ENCODE measurements around the gene KMT2C.

Gene KMT2C

DNA sequence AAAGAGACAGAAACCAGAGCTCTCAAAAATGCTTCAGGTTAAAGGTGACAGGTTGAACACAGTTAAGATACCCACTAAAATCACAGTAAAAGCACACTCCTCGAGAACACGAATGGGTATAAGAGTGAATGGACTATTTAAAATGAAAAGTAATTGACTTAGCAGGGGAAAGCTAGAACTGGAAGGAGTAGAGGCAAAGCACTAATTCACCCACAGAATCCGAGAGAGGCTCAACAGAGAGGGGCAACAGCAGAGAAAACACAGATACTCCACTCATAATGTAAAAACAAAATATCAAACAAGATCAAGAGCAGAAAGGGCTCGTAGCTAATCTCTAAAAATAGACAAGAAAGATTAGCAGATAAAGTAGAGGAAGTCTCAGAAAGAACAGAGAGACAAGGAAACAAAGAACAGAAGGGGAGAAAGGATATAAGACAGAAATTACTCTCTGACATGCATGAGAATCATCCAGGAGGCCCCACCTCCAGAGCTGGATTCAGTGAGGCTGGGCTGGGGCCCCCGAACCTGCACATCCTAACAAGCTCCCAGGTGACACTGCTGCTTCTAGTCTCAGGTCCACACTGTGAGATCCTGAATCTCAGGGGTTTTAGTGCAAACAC, 292.7 kb downstream of the KMT2C start:
- DNase-seq (ENCODE audit: low read depth in 2 of 2) = no peak

GRCh38 chr7:152140560-152140959, 295.2 kb downstream of the KMT2C start:
- no peak for DNase-seq (ENCODE audit: low read depth in 2 of 2)

DNA sequence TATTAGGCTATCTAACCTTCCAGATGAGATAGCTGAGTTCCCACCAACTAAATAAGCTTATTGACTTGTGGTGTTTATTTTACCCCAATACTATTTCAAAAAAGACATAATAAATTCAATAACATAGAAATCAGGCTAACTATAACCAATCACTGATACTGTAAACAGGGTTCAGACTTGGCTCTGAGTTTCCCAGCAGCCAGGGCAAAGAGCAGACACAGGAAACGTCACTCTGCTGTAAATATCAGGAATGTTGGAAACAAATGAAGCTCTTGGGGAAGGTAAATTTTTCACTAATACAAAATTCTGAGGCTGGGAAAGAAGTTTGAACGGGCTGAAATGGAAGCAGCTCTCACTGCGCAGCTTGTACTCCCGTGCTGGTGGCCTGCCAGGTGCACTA, 295.7 kb downstream of the KMT2C start:
- no peak for DNase-seq (ENCODE audit: low read depth in 2 of 2)

DNA sequence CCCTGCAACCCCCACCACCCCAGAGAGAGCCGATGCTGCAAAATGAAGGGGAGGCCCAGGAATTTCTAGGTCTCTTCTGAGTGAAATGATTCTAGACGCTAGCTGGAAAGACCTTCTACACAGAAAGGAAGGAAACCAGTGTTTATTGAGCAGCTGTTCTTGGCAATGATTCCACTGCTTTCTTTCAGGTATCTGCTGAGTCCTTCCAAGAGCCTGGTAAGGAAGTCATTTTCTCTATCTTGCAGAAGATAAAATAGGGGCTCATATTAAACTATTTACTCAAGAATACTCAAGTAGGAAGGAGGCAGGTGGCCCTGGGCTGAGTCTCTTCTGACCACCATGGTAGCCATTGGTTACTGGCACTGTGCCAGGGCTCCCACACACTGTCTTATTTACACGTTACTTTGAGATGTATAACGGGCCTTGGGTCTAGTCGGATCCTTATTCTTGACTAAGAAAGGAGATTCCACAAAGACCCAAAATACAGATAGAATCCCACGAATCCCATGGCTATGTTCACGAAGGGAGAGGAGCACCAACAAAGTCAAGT, 298.3 kb downstream of the KMT2C start:
- no peak for DNase-seq (ENCODE audit: low read depth in 2 of 2)

DNA sequence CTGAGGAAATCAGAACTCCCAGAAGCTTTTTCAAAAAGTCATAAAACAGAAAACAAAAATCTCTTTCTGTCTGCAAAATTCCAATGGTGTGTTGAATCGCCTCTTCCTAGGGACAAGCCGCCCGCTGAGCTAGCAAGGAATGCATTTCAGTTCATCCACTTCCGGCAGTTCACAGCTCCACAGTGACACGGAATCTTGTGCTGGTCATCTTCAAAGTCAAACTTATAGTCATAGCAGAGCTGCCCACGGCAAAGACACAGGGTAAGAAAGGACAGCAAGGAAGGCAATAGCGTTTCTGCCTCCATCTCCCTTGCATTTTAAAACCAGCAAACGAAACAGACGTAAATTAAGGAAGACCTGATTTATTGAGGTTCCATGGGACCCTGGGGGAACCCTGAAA, 299.1 kb downstream of the KMT2C start:
- DNase-seq (ENCODE audit: low read depth in 2 of 2) = no peak

DNA sequence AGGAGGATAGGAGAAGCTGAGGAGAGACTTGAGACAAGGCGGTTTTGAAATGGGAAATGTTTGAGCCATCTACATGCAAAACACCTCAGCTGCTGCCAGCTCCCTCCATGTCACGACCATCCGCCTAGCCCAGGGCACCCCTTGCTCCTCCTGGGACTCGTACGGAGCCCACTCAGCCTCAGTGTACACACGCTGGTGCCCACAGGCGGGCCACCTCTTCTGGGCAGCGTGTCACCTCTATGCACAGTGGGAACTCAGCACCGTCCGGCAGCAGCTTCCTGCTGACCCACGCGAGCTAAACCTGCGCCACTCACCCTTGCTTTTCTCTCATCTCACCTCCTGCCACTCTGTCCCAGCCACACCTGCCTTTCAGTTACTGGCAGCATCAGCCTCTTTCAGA, 302.0 kb downstream of the KMT2C start:
- no peak for DNase-seq (ENCODE audit: low read depth in 2 of 2)

DNA sequence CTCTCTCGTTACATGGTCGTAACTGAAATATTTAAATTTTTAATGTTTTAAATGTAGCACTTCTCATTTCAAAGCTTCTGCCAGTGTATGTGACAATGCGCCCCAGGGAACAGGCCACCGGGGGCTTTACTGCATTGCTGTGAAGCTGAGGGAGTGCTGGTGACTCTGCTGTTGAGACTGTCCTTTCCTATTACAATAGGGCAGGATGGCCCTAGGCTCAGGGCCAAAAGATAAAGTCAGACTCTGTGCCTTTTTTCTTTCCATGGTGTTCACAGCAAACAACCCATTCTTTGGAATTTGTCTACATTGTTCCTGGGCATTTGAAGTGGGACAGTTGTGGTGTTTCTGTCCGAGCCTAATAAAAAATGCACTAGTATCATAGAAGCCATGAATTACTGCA, 303.0 kb downstream of the KMT2C start:
- DNase-seq (ENCODE audit: low read depth in 2 of 2) = no peak

DNA sequence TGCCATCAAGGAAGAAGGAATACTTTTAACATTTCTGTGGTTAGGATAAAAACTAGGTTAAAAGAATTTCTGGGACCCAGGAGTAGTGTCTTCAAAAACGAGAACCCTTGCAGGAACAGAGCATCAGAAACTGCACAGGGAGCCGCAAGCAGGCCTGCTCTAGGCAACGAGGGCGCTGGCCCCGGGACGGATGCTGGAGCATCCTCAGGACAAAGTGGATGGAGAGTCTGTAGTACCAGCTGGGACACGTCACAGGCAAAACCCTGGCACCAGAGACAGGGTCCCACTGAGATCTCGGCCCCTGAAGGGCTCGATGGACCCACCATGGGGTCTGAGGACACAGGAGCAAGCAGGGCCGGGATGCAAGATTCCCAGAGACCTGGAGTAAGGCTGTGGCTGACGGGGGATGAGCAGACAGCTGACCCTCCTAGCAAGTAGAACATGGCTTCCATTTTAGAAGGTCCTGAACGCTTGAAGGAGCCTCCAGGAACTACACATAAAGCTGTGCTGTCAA, 303.8 kb downstream of the KMT2C start:
- DNase-seq (ENCODE audit: low read depth in 2 of 2) = no peak

GRCh38 chr7:152130658-152131590, 304.9 kb downstream of the KMT2C start:
- no peak for DNase-seq (ENCODE audit: low read depth in 2 of 2)

GRCh38 chr7:152129682-152130081, 306.1 kb downstream of the KMT2C start:
- no peak for DNase-seq (ENCODE audit: low read depth in 2 of 2)

- DNase-seq (ENCODE audit: low read depth in 2 of 2) = no peak
Measured at GRCh38 chr7:152128741-152129461, 306.9 kb downstream of the KMT2C start.

DNA sequence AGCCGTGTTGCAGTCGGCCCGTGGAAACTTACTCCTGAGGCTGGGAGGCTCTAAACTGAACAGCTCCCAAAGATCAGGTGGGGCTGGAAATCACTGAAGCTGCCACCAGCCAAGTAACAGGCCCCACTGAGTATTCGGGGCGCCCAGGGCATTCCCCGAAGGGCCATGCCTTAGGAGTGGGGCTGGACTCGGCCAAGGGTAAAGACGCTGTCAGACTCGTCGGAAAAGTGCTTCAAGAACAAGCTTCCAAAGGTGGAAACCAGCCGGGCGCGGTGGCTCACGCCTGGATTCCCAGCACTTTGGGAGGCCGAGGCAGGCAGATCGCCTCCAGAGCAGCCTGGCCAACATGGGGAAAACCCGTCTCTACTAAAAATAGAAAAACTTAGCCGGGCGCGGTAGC, 307.6 kb downstream of the KMT2C start:
- DNase-seq (ENCODE audit: low read depth in 2 of 2) = no peak

DNA sequence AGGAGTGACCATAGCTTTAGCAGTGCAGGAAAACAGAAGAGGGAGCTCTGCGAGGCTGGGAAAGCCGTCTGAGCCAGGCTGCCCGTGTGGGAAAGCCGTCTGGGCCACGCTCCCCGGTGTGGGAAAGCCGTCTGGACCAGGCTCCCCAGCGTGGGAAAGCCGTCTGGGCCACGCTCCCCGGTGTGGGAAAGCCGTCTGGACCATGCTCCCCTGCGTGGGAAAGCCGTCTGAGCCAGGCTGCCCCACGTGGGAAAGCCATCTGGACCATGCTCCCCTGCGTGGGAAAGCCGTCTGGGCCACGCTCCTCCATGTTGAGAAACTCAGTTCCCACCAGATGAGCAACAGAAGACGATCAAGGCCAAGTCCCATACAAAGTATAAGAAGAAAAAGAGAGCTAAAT, 308.6 kb downstream of the KMT2C start:
- no peak for DNase-seq (ENCODE audit: low read depth in 2 of 2)

GRCh38 chr7:152126741-152127140, 309.1 kb downstream of the KMT2C start:
- no peak for DNase-seq (ENCODE audit: low read depth in 2 of 2)

DNA sequence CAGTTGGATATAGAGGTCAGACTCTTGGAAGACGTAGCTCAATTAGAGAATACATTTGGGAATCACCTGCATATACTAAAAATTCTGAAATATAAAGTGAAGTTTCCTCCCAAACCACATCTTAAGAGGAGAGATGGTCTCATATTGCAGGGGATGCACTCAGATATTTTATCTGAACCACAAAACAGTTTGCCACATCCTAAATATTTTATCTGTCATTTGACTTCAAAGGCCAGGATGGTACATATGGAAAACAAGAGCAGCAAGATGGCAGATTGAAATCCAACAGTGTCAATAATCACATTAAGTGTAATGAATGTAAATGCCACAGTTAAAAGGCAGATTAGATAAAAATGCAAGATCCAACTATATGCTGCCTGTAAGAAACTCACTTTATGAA, 313.3 kb downstream of the KMT2C start:
- DNase-seq (ENCODE audit: low read depth in 2 of 2) = no peak

GRCh38 chr7:152121432-152121831, 314.4 kb downstream of the KMT2C start:
- DNase-seq (ENCODE audit: low read depth in 2 of 2) = no peak

GRCh38 chr7:152120776-152121175, 315.0 kb downstream of the KMT2C start:
- no peak for DNase-seq (ENCODE audit: low read depth in 2 of 2)

DNA sequence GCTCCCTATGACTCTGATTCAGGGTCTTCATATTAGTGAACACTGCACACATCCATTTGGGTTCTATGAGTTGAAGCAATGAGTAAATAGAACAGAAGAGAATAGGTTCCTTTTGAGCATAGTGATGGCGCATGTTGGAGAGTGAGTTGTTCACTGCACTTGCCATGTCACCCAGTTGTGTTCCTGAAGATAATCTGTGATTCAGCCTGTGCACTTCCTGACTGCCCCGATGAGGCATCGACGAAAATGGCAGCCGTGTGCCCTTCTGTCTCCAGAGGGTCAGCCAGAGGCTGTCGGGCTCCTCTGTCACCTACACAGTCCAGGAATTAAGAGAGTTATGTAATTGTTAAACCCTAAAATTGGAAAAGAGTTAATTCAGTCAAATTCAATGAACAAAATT, 315.6 kb downstream of the KMT2C start:
- DNase-seq (ENCODE audit: low read depth in 2 of 2) = no peak

DNA sequence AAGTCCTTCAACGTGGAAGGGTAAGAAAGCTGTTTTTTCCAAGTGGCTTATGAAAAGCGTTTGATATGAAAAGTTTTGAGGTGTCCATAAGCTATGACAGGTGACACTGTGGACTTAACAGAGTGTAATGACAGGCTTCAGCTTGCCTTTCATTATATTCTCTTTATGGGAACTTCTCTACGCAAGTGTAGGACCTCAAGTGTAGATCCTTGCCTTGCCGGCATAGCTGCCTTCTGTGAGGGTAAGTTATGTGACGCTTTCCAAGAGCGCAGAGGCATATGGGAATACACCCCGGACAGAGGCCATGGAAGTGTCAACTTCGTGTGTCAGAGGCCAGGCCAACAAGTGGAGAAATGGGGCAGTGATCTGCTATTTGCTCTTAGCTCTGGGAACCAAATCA, 318.4 kb downstream of the KMT2C start:
- DNase-seq (ENCODE audit: low read depth in 2 of 2) = no peak

DNA sequence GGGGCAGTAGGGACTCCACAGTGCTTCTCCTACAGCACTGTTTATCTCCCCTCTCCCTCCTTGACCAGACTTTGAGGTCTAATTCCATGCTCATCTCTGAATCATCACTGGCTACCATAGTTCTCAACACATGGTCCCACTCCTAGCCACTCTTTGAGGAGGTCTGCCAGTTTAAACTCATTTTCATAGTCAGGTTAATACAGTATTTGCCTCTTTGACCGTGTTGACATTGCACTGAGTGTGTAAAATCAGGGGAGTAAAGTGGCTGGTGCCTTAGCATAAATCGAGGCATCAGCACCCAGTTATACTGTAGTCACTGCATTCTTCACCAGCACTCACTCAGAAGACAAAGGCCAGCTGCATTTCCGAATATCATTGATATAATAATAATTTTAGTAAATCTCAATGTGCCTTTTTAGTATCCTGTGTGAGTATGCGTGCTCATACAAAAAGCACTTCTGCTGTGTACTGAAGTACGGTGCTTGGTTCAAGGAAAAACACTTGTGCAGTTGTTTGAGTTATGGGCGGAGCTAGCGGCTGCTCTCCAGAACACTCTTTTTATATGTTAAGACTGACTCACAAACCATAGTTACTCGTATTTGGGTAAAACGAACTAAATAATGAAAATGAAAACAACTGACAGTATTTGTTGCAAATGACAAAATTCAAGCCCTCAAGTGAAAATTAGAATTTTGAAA, 320.6 kb downstream of the KMT2C start:
- no peak for DNase-seq (ENCODE audit: low read depth in 2 of 2)

DNA sequence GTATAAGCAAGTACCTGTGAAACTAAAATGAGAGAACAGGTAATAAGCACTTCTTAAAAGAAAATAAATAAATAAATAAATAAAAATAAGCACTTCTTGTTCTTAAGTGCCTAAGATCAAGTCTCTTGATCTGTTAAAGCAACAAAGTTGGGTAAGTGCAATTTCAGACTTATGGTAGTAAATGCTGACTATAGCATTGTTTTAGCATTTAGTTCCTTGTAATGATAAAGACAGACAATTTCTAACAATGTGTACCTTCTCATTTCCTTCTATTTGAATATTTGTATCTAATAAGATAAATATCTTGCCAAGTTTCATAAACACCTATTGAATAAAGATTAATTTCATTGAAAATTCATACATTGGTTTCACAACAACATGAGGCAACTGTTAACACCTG, 323.0 kb downstream of the KMT2C start:
- DNase-seq (ENCODE audit: low read depth in 2 of 2) = no peak

DNA sequence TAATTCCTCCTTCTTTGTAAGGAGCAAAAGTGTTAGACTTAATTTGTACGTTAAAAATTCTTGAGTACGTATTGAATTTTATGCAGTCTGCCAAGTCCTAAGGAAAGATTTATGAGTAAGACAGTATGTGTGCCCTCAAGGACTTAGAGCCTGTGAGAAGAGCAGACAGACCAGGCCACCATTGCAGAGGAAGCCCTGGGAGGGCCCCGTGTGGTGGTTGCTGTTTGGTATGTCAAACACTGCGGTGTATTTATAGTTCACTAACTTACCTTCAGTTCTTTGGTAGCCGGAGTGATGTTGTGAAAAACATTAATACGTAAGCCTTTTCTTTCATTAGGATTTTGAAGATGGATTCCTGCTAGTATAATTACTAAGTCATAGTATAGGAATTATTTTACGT, 327.4 kb downstream of the KMT2C start:
- no peak for DNase-seq (ENCODE audit: low read depth in 2 of 2)
